Calu3 (cell line): Measurements from ENCODE around the gene NTSR1. TPM values are rescaled to one million over a fixed set of nuclear protein-coding genes. Genes with fewer than 3 reads are reported as not detected.

ENCODE experiments used
- BruUV-seq: library from RNA; stranded (reverse); fragments of 400-500 nt; replicated peaks from 2 replicates; lab custom pipeline; 2021; lab: Mats Ljungman, UMichigan
- CTCF ChIA-PET: fragments of 300-600 bp; sonication (Branson Sonifier 250); formaldehyde crosslinking; loops from one replicate; lab custom pipeline; 2022; ENCODE audit warnings: antibody characterized with exemption; lab: Charles Lee
- DNase-seq: peaks from one replicate; pipeline ENCODE4 v3.0.0; 2022
- H3K27ac Mint-ChIP-seq: one replicate; pipeline ENCODE4 v1.8.0; 2022; ENCODE audit warnings: mixed read lengths; ENCODE audit not compliant: unreplicated experiment
- H3K27me3 Mint-ChIP-seq: one replicate; pipeline ENCODE4 v1.8.0; 2022; ENCODE audit warnings: mixed read lengths; ENCODE audit not compliant: unreplicated experiment
- H3K36me3 Mint-ChIP-seq: one replicate; pipeline ENCODE4 v1.8.0; 2022; ENCODE audit warnings: mild to moderate bottlenecking, moderate library complexity, mixed read lengths; ENCODE audit not compliant: insufficient read depth, unreplicated experiment
- H3K4me1 Mint-ChIP-seq: one replicate; pipeline ENCODE4 v1.8.0; 2022; ENCODE audit warnings: mild to moderate bottlenecking, low read depth, mixed read lengths; ENCODE audit not compliant: unreplicated experiment
- H3K4me3 Mint-ChIP-seq: one replicate; pipeline ENCODE4 v1.8.0; 2022; ENCODE audit warnings: mild to moderate bottlenecking, low read depth, moderate library complexity, mixed read lengths; ENCODE audit not compliant: unreplicated experiment
- H3K9me3 Mint-ChIP-seq: one replicate; pipeline ENCODE4 v1.8.0; 2022; ENCODE audit warnings: low read depth, mixed read lengths; ENCODE audit not compliant: unreplicated experiment
- CTCF ChIP-seq: fragments of 200-600 bp; IDR thresholded peaks from one replicate; pipeline ENCODE4 v1.8.0; 2022; ENCODE audit warnings: antibody characterized with exemption; ENCODE audit not compliant: unreplicated experiment
- intact Hi-C: fragments of 100-400 bp; cut with micrococcal nuclease; formaldehyde crosslinking; loops from one replicate; pipeline ENCODE4 v1.10.0; 2022; ENCODE audit not compliant: unreplicated experiment
- total RNA-seq: library from RNA; stranded (reverse); gene quantifications from 2 replicates; pipeline ENCODE4 v1.2.3, GENCODE V29; 2022

Gene NTSR1
- total RNA-seq, 1 experiment from 2014 or later: not detected

GRCh38 chr20:62704341-62704948 is 4.2 kb upstream of the NTSR1 start:
- no peaks in the 10 kb centered on the region for H3K9me3 Mint-ChIP-seq
- TF ChIP-seq CTCF: no peak
- H3K27me3 Mint-ChIP-seq: peaks cover 54% of the 10 kb centered on the region
- no TSS peak for BruUV-seq
- intact Hi-C loops: no loop called here
- H3K36me3 Mint-ChIP-seq: peaks cover 17% of the 10 kb centered on the region
- CTCF ChIA-PET: interaction anchor here (0.6 to 3.8 kb wide), 12 partner anchors 10 to 344 kb away, joined by 3 to 28 read pairs (median 3); partner anchors contain the start of genes MRGBP and RPS21
- H3K4me1 Mint-ChIP-seq: peaks cover 30% of the 10 kb centered on the region
- H3K4me3 Mint-ChIP-seq: peak overlapping the region; percentile 36
- peak overlapping the region; percentile 29 for H3K27ac Mint-ChIP-seq
- DNase-seq: peak; percentile 94

- H3K27me3 Mint-ChIP-seq: peaks cover 57% of the 10 kb centered on the region
- no peak overlapping the region for H3K27ac Mint-ChIP-seq
- TF ChIP-seq CTCF: no peak
- intact Hi-C loops: no loop called here
- BruUV-seq: no TSS peak
- peaks cover 17% of the 10 kb centered on the region for H3K36me3 Mint-ChIP-seq
- H3K9me3 Mint-ChIP-seq: no peaks in the 10 kb centered on the region
- CTCF ChIA-PET: no interaction called here
- no peak overlapping the region for H3K4me3 Mint-ChIP-seq
- DNase-seq: no peak
- H3K4me1 Mint-ChIP-seq: peaks cover 38% of the 10 kb centered on the region
These were observed 3.0 kb upstream of the NTSR1 start for GRCh38 chr20:62705627-62706026.

- no peak overlapping the region for H3K27ac Mint-ChIP-seq
- H3K36me3 Mint-ChIP-seq: peaks cover 17% of the 10 kb centered on the region
- H3K27me3 Mint-ChIP-seq: peaks cover 57% of the 10 kb centered on the region
- BruUV-seq: no TSS peak
- no peak for TF ChIP-seq CTCF
- H3K9me3 Mint-ChIP-seq: no peaks in the 10 kb centered on the region
- CTCF ChIA-PET: no interaction called here
- no peak for DNase-seq
- no peak overlapping the region for H3K4me3 Mint-ChIP-seq
- H3K4me1 Mint-ChIP-seq: peaks cover 43% of the 10 kb centered on the region
- intact Hi-C loops: no loop called here
These were observed 2.3 kb upstream of the NTSR1 start for GRCh38 chr20:62706344-62706743.

- H3K27ac Mint-ChIP-seq: no peak overlapping the region
- TF ChIP-seq CTCF: no peak
- peaks cover 46% of the 10 kb centered on the region for H3K4me1 Mint-ChIP-seq
- H3K4me3 Mint-ChIP-seq: no peak overlapping the region
- CTCF ChIA-PET: interaction anchor here (0.6 to 1.1 kb wide), 4 partner anchors 9 to 33 kb away, joined by 3 to 5 read pairs (median 4); no protein-coding TSS in a partner anchor
- no peaks in the 10 kb centered on the region for H3K9me3 Mint-ChIP-seq
- no peak for DNase-seq
- H3K36me3 Mint-ChIP-seq: peaks cover 17% of the 10 kb centered on the region
- H3K27me3 Mint-ChIP-seq: peaks cover 57% of the 10 kb centered on the region
- intact Hi-C loops: no loop called here
- no TSS peak for BruUV-seq
These were observed 1.8 kb upstream of the NTSR1 start for GRCh38 chr20:62706857-62707256.
